Measurements from ENCODE around the gene SPATA17.

- TF ChIP-seq POLR2A (IDR thresholded peaks at IDR 0.05) = no peak
- TF ChIP-seq, protein P1, sequence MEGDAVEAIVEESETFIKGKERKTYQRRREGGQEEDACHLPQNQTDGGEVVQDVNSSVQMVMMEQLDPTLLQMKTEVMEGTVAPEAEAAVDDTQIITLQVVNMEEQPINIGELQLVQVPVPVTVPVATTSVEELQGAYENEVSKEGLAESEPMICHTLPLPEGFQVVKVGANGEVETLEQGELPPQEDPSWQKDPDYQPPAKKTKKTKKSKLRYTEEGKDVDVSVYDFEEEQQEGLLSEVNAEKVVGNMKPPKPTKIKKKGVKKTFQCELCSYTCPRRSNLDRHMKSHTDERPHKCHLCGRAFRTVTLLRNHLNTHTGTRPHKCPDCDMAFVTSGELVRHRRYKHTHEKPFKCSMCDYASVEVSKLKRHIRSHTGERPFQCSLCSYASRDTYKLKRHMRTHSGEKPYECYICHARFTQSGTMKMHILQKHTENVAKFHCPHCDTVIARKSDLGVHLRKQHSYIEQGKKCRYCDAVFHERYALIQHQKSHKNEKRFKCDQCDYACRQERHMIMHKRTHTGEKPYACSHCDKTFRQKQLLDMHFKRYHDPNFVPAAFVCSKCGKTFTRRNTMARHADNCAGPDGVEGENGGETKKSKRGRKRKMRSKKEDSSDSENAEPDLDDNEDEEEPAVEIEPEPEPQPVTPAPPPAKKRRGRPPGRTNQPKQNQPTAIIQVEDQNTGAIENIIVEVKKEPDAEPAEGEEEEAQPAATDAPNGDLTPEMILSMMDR (IDR thresholded peaks at IDR 0.05) = no peak
These were observed 90.5 kb downstream of the SPATA17 start for GRCh38 chr1:217721692-217722091.

Measured in heart left ventricle (tissue), 13 donors.